ENCODE measurements around the gene KRTAP3-1.

KRTAP3-1 gene

GRCh38 chr17:40974366-40974765 lies 34.6 kb downstream of the KRTAP3-1 start:
- DNase-seq = no peak

- no peak for DNase-seq
Measured at GRCh38 chr17:40967582-40967981, 41.3 kb downstream of the KRTAP3-1 start.

- DNase-seq = no peak
Measured at GRCh38 chr17:40966848-40967247, 42.1 kb downstream of the KRTAP3-1 start, which contains the start of gene KRT39. KRT39 (minus strand) TSS chr17:40966948; CDS start chr17:40966856, 92 bp downstream.

GRCh38 chr17:40963838-40964237 lies 45.1 kb downstream of the KRTAP3-1 start:
- DNase-seq = no peak

- DNase-seq = no peak
Measured at GRCh38 chr17:40962059-40962561, 46.8 kb downstream of the KRTAP3-1 start.

GRCh38 chr17:40961591-40961990 lies 47.3 kb downstream of the KRTAP3-1 start:
- no peak for DNase-seq

GRCh38 chr17:40960144-40960543 lies 48.8 kb downstream of the KRTAP3-1 start:
- no peak for DNase-seq
